H1 (cell line): Measurements from ENCODE around the gene BTG2. TPM values are rescaled to one million over a fixed set of nuclear protein-coding genes. Genes with fewer than 3 reads are reported as not detected.

Experiments
- CTCF ChIA-PET: fragments of 300-600 bp; sonication (Branson Sonifier 250); formaldehyde crosslinking; loops from one replicate; lab custom pipeline; 2021; ENCODE audit not compliant: partially characterized antibody; lab: Charles Lee
- POLR2A ChIA-PET: fragments of 300-600 bp; sonication (Branson Sonifier 250); formaldehyde crosslinking; loops from one replicate; lab custom pipeline; 2021; ENCODE audit warnings: inconsistent platforms; ENCODE audit not compliant: partially characterized antibody; lab: Charles Lee
- DNase-seq, 2 experiments: peaks; one replicate each; pipeline versions ENCODE4 v3.0.0 to v3.0.0-alpha.2; 2010 to 2022; ENCODE audit warnings: low spot score in 2 of 2, low read depth in 1 of 2, mixed read lengths in 1 of 2
- FAIRE-seq: peaks from 2 replicates; lab custom pipeline; 2011; peaks lifted over from hg19 to GRCh38; lab: Jason Lieb, UNC
- H2AFZ ChIP-seq: 2 replicates; pipeline ENCODE4 v1.8.1; 2012; ENCODE audit warnings: low read length, inconsistent platforms
- H2AK5ac ChIP-seq: 2 replicates; pipeline ENCODE4 v1.6.1; 2013; ENCODE audit warnings: low read depth, low read length
- H2BK120ac ChIP-seq: replicated peaks from 2 replicates; pipeline ENCODE3; 2013; ENCODE audit warnings: low read depth, low read length, inconsistent platforms
- H2BK12ac ChIP-seq: 2 replicates; pipeline ENCODE4 v1.6.1; 2013; ENCODE audit warnings: low read depth, low read length
- H2BK15ac ChIP-seq: 2 replicates; pipeline ENCODE4 v1.6.1; 2013; ENCODE audit warnings: low read length
- H2BK20ac ChIP-seq: 2 replicates; pipeline ENCODE4 v1.6.1; 2013; ENCODE audit warnings: low read length
- H2BK5ac ChIP-seq: 2 replicates; pipeline ENCODE4 v1.6.1; 2013; ENCODE audit warnings: low read depth, low read length
- H3K14ac ChIP-seq: 2 replicates; pipeline ENCODE4 v1.6.1; 2013; ENCODE audit warnings: inconsistent platforms; ENCODE audit not compliant: insufficient read length
- H3K18ac ChIP-seq: 2 replicates; pipeline ENCODE4 v1.6.1; 2013; ENCODE audit warnings: low read length; ENCODE audit errors: extremely low read depth
- H3K23ac ChIP-seq: 2 replicates; pipeline ENCODE4 v1.6.1; 2013; ENCODE audit warnings: inconsistent platforms; ENCODE audit not compliant: insufficient read length
- H3K23me2 ChIP-seq: 2 replicates; pipeline ENCODE4 v1.6.1; 2013; ENCODE audit warnings: low read depth, low read length
- H3K27ac ChIP-seq: 2 replicates; pipeline ENCODE4 v1.6.1; 2011; ENCODE audit warnings: low read depth, low read length, inconsistent platforms
- H3K27me3 ChIP-seq, 4 experiments: replicated peaks in 1 of 4; 1 replicate in 1 of 4; 2 replicates in 3 of 4; pipeline versions ENCODE4 v1.6.1 to v1.8.1; 2011 to 2013; ENCODE audit warnings: low read length in 3 of 4, mild to moderate bottlenecking in 3 of 4, inconsistent platforms in 2 of 4, mixed read lengths in 2 of 4, moderate library complexity in 1 of 4; ENCODE audit not compliant: control insufficient read depth in 3 of 4, insufficient read depth in 3 of 4; ENCODE audit errors: extremely low read depth in 1 of 4
- H3K36me3 ChIP-seq, 4 experiments: 2 replicates each; pipeline versions ENCODE4 v1.6.1 to v1.8.1; 2011 to 2013; ENCODE audit warnings: mild to moderate bottlenecking in 4 of 4, low read length in 3 of 4, moderate library complexity in 2 of 4, control low read depth in 1 of 4, inconsistent platforms in 1 of 4; ENCODE audit not compliant: insufficient read depth in 4 of 4, control insufficient read depth in 2 of 4
- H3K4ac ChIP-seq: replicated peaks from 2 replicates; pipeline ENCODE3; 2013; ENCODE audit warnings: low read length, low read depth, mixed read lengths, inconsistent platforms; ENCODE audit not compliant: insufficient read length
- H3K4me1 ChIP-seq, 4 experiments: replicated peaks in 1 of 4; 1 replicate in 1 of 4; 2 replicates in 3 of 4; pipeline versions ENCODE4 v1.6.1 to v1.8.1; 2011 to 2013; ENCODE audit warnings: low read length in 3 of 4, inconsistent platforms in 2 of 4, mixed read lengths in 1 of 4; ENCODE audit not compliant: insufficient read depth in 4 of 4, control insufficient read depth in 3 of 4
- H3K4me2 ChIP-seq, 2 experiments: 2 replicates each; pipeline versions ENCODE4 v1.6.1 to v1.8.1; 2011 to 2013; ENCODE audit warnings: low read depth in 2 of 2, low read length in 2 of 2, control low read depth in 1 of 2, inconsistent platforms in 1 of 2, mild to moderate bottlenecking in 1 of 2; ENCODE audit not compliant: insufficient read depth in 1 of 2
- H3K4me3 ChIP-seq, 4 experiments: fragments of 200-600, 300-600 bp in 1 of 4; sonication (generic), shearing (Covaris generic), sonication (Bioruptor Twin) in 1 of 4; 2 replicates each; pipeline versions ENCODE4 v1.5.1 to v1.8.1; 2011 to 2016; ENCODE audit warnings: low read length in 4 of 4, low read depth in 3 of 4, control low read depth in 2 of 4, inconsistent platforms in 2 of 4, mild to moderate bottlenecking in 2 of 4, mixed read lengths in 1 of 4, moderate library complexity in 1 of 4; ENCODE audit not compliant: insufficient read depth in 2 of 4; ENCODE audit errors: extremely low read depth in 1 of 4
- H3K56ac ChIP-seq: replicated peaks from 2 replicates; pipeline ENCODE3; 2013; ENCODE audit warnings: low read depth, mild to moderate bottlenecking, mixed read lengths, low read length, inconsistent platforms; ENCODE audit not compliant: insufficient read length
- H3K79me1 ChIP-seq: 2 replicates; pipeline ENCODE4 v1.6.1; 2013; ENCODE audit warnings: low read depth, low read length, control low read depth
- H3K79me2 ChIP-seq, 2 experiments: 2 replicates each; pipeline versions ENCODE4 v1.6.1 to v1.8.1; 2012 to 2013; ENCODE audit warnings: low read length in 2 of 2, mild to moderate bottlenecking in 2 of 2, inconsistent platforms in 1 of 2; ENCODE audit not compliant: insufficient read depth in 2 of 2, control insufficient read depth in 1 of 2
- H3K9ac ChIP-seq, 4 experiments: replicated peaks in 1 of 4; 1 replicate in 1 of 4; 2 replicates in 3 of 4; pipeline versions ENCODE4 v1.6.1 to v1.8.1; 2011 to 2013; ENCODE audit warnings: low read depth in 3 of 4, low read length in 3 of 4, control low read depth in 2 of 4, mild to moderate bottlenecking in 2 of 4, moderate library complexity in 2 of 4, inconsistent platforms in 1 of 4; ENCODE audit errors: extremely low read depth in 1 of 4
- H3K9me3 ChIP-seq, 2 experiments: 2 replicates each; pipeline versions ENCODE4 v1.6.1 to v1.8.1; 2012 to 2013; ENCODE audit warnings: mild to moderate bottlenecking in 2 of 2, moderate library complexity in 2 of 2, control low read depth in 1 of 2, inconsistent platforms in 1 of 2, low read depth in 1 of 2, low read length in 1 of 2, mixed read lengths in 1 of 2; ENCODE audit not compliant: insufficient read depth in 2 of 2
- H4K20me1 ChIP-seq, 2 experiments: replicated peaks in 1 of 2; 2 replicates each; pipeline versions ENCODE3 to v1.8.1; 2011 to 2013; ENCODE audit warnings: inconsistent platforms in 2 of 2, low read length in 2 of 2, mild to moderate bottlenecking in 1 of 2; ENCODE audit not compliant: insufficient read depth in 2 of 2, control insufficient read depth in 1 of 2
- H4K5ac ChIP-seq: 2 replicates; pipeline ENCODE4 v1.6.1; 2013; ENCODE audit warnings: low read length, low read depth, mixed read lengths, inconsistent platforms; ENCODE audit not compliant: insufficient read length
- H4K8ac ChIP-seq: 2 replicates; pipeline ENCODE4 v1.8.0; 2013; ENCODE audit warnings: mild to moderate bottlenecking, moderate library complexity, low read length, inconsistent platforms; ENCODE audit not compliant: insufficient read depth; ENCODE audit errors: extremely low read depth
- H4K91ac ChIP-seq: replicated peaks from 2 replicates; pipeline ENCODE3; 2013; ENCODE audit warnings: low read length, mixed read lengths, inconsistent platforms; ENCODE audit not compliant: insufficient read length
- BRCA1 ChIP-seq: IDR thresholded peaks from 2 replicates; pipeline ENCODE4 v1.6.1; 2012; ENCODE audit warnings: low read depth, low read length, improper control_type of control experiment
- RBBP5 ChIP-seq: IDR thresholded peaks from 2 replicates; pipeline ENCODE4 v1.7.1; 2012; ENCODE audit warnings: low read depth, mild to moderate bottlenecking, inconsistent platforms, low read length, moderate library complexity, borderline replicate concordance
- TBP ChIP-seq: IDR thresholded peaks from 2 replicates; pipeline ENCODE4 v1.6.1; 2011; ENCODE audit warnings: low read depth, low read length, improper control_type of control experiment
- ZNF274 ChIP-seq: IDR thresholded peaks from 2 replicates; pipeline ENCODE4 v1.7.0; 2012; ENCODE audit warnings: low read length, borderline replicate concordance; ENCODE audit errors: extremely low read depth
- WGBS, 2 experiments: shearing (Covaris generic) in 1 of 2; methylation state at CpG; one replicate each; pipeline versions ENCODE4 v1.1.6 to v1.1.7; 2013 to 2015; ENCODE audit warnings: low lambda C conversion rate in 2 of 2, mixed read lengths in 2 of 2, inconsistent platforms in 1 of 2, low coverage in 1 of 2, missing lambda C conversion rate in 1 of 2; ENCODE audit not compliant: insufficient replicate concordance in 2 of 2, insufficient coverage in 1 of 2, insufficient read length in 1 of 2; ENCODE audit errors: extremely low coverage in 1 of 2, missing lambda C conversion rate in 1 of 2; 5-methylcytosine and 5-hydroxymethylcytosine counted together
- polyA plus RNA-seq, 7 experiments: library from polyadenylated mRNA; depleted of rRNA in 3 of 7; stranded (reverse) in 5 of 7; unstranded in 2 of 7; fragments of >200 nt in 5 of 7; fragments of 200-250 nt in 2 of 7; gene quantifications; 1 replicate in 5 of 7; 2 replicates in 1 of 7; 4 replicates in 1 of 7; pipeline versions ENCODE4 v1.2.1 to v1.2.3, GENCODE V29; 2011 to 2013; ENCODE audit warnings: missing spikeins in 2 of 7, mixed read lengths in 2 of 7
- total RNA-seq: library from RNA; stranded (reverse); fragmentation: NEBNext Ultra II Directional; extraction: Animal tissue kit (Norgen Biotek cat#: 25700); gene quantifications from 2 replicates; pipeline ENCODE4 v1.2.1, GENCODE V29; 2021
- TF ChIP-seq, protein P1 (sequence below): IDR thresholded peaks from 2 replicates; pipeline ENCODE4 v1.6.1; 2012; ENCODE audit warnings: inconsistent platforms
- TF ChIP-seq, protein P2 (sequence below), 3 experiments: IDR thresholded peaks; 1 replicate in 2 of 3; 2 replicates in 1 of 3; pipeline versions ENCODE4 v1.5.1 to v1.6.1; 2011; ENCODE audit warnings: low read length in 3 of 3, mild to moderate bottlenecking in 3 of 3, inconsistent platforms in 2 of 3, low read depth in 1 of 3, moderate library complexity in 1 of 3; ENCODE audit not compliant: insufficient read depth in 1 of 3; ENCODE audit errors: control extremely low read depth in 1 of 3

Gene BTG2
- total and polyA plus RNA-seq, 2 of the 8 experiments (the other 6 are each of a cell fraction or from before 2014, with no cell fraction given), result 4.8 to 11.0 TPM

GRCh38 chr1:203287898-203288297 is 17.4 kb upstream of the BTG2 start:
- H3K56ac ChIP-seq, result no peak overlapping the region
- H3K9me3 ChIP-seq, result no peaks in the 10 kb centered on the region
- no peak overlapping the region for H2AFZ ChIP-seq
- no peaks in the 10 kb centered on the region for H3K79me1 ChIP-seq
- no peak overlapping the region for H3K18ac ChIP-seq
- FAIRE-seq (no peak), DNase-seq (no peak)
- no peak for TF ChIP-seq TBP
- TF ChIP-seq ZNF274, result no peak
- TF ChIP-seq, protein P1, sequence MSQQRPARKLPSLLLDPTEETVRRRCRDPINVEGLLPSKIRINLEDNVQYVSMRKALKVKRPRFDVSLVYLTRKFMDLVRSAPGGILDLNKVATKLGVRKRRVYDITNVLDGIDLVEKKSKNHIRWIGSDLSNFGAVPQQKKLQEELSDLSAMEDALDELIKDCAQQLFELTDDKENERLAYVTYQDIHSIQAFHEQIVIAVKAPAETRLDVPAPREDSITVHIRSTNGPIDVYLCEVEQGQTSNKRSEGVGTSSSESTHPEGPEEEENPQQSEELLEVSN, result no peak
- no peak for TF ChIP-seq RBBP5
- TF ChIP-seq, protein P2, sequence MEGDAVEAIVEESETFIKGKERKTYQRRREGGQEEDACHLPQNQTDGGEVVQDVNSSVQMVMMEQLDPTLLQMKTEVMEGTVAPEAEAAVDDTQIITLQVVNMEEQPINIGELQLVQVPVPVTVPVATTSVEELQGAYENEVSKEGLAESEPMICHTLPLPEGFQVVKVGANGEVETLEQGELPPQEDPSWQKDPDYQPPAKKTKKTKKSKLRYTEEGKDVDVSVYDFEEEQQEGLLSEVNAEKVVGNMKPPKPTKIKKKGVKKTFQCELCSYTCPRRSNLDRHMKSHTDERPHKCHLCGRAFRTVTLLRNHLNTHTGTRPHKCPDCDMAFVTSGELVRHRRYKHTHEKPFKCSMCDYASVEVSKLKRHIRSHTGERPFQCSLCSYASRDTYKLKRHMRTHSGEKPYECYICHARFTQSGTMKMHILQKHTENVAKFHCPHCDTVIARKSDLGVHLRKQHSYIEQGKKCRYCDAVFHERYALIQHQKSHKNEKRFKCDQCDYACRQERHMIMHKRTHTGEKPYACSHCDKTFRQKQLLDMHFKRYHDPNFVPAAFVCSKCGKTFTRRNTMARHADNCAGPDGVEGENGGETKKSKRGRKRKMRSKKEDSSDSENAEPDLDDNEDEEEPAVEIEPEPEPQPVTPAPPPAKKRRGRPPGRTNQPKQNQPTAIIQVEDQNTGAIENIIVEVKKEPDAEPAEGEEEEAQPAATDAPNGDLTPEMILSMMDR (IDR thresholded peaks at IDR 0.05; ENCODE audit: control extremely low read depth in 1 of 3, insufficient read depth in 1 of 3, low read depth in 1 of 3, low read length in 3 of 3), result no peak
- no peak for TF ChIP-seq BRCA1
- no peak overlapping the region for H2BK5ac ChIP-seq
- H3K9ac ChIP-seq, result no peak overlapping the region
- POLR2A ChIA-PET, result interaction anchor here (1.6 to 2.6 kb wide), 2 partner anchors 9 to 20 kb away, joined by 4 to 8 read pairs; no protein-coding TSS in a partner anchor
- H3K79me2 ChIP-seq, result no peaks in the 10 kb centered on the region
- H3K23ac ChIP-seq, result no peak overlapping the region
- H3K36me3 ChIP-seq, result no peaks in the 10 kb centered on the region
- WGBS, 2 experiments, result 79% methylated on average over 5 of the region's 5 CpGs; no CpG with 5 or more reads in 1 of the 2 experiments
- no peak overlapping the region for H4K91ac ChIP-seq
- no peak overlapping the region for H4K5ac ChIP-seq
- no peak overlapping the region for H2BK20ac ChIP-seq
- no peak overlapping the region for H2BK120ac ChIP-seq
- H4K8ac ChIP-seq, result no peak overlapping the region
- H4K20me1 ChIP-seq, result no peaks in the 10 kb centered on the region
- H3K4me1 ChIP-seq, result peaks cover 15 to 34% (median 22%) of the 10 kb centered on the region in 4 experiments
- H3K4me2 ChIP-seq, result no peak overlapping the region; a peak in 1 of 4 replicates
- no peak overlapping the region for H2BK12ac ChIP-seq
- peaks cover 0 to 18% (median 14%) of the 10 kb centered on the region in 4 experiments; a peak in 4 of 7 replicates for H3K27me3 ChIP-seq
- peak overlapping the region; percentile 98; the same call in 1 of the 2 replicates for H2AK5ac ChIP-seq
- H2BK15ac ChIP-seq, result peak overlapping the region; percentile 13; the same call in 1 of the 2 replicates
- H3K4ac ChIP-seq, result no peak overlapping the region
- H3K4me3 ChIP-seq, result no peak overlapping the region
- CTCF ChIA-PET, result interaction anchor here (0.7 to 39.0 kb wide), 8 partner anchors 15 to 485 kb away, joined by 3 to 785 read pairs (median 6); no protein-coding TSS in a partner anchor
- no peak overlapping the region for H3K14ac ChIP-seq
- no peaks in the 10 kb centered on the region; the same call in 1 of the 2 replicates for H3K23me2 ChIP-seq
- H3K27ac ChIP-seq, result no peak overlapping the region
